Mammary epithelial cell (primary cell): ENCODE measurements around the gene DCTN3.

Experiments
- EZH2 ChIP-seq: IDR thresholded peaks from 2 replicates; pipeline ENCODE4 v1.6.1; 2012; ENCODE audit warnings: low read length, inconsistent platforms, borderline replicate concordance
- TF ChIP-seq, protein P1 (sequence below), 2 donors: IDR thresholded peaks in 1 of 2; conservative IDR thresholded peaks in 1 of 2; 2 replicates each; pipeline ENCODE4 v1.5.1; 2011 to 2012; ENCODE audit warnings: inconsistent platforms in 2 of 2, low read length in 2 of 2, mild to moderate bottlenecking in 2 of 2, control low read depth in 1 of 2, low read depth in 1 of 2; ENCODE audit not compliant: insufficient read depth in 1 of 2; ENCODE audit errors: extremely low read depth in 1 of 2

DNA sequence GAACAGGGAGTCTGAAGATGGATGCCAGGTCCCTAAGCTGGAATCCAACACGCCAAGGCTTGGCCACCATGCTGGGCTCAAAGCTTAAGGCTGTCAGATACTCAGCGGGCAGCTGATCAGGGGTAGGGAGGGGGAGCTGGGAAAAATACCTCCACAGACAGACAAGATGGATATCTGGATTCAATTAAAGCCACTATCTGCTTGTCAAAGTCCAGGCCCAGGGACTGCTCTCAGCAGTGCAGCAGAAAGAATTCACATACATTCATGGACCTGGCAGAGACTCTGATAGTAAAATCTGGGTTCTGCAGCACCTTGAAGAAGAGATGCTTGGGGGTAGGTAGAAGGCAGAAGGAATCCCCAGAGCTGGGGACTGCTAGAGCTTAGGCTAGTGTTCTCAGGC is 5.2 kb downstream of the DCTN3 start:
- TF ChIP-seq, protein P1, sequence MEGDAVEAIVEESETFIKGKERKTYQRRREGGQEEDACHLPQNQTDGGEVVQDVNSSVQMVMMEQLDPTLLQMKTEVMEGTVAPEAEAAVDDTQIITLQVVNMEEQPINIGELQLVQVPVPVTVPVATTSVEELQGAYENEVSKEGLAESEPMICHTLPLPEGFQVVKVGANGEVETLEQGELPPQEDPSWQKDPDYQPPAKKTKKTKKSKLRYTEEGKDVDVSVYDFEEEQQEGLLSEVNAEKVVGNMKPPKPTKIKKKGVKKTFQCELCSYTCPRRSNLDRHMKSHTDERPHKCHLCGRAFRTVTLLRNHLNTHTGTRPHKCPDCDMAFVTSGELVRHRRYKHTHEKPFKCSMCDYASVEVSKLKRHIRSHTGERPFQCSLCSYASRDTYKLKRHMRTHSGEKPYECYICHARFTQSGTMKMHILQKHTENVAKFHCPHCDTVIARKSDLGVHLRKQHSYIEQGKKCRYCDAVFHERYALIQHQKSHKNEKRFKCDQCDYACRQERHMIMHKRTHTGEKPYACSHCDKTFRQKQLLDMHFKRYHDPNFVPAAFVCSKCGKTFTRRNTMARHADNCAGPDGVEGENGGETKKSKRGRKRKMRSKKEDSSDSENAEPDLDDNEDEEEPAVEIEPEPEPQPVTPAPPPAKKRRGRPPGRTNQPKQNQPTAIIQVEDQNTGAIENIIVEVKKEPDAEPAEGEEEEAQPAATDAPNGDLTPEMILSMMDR (conservative IDR thresholded peaks at IDR 0.05 in 1 of 2, IDR thresholded peaks at IDR 0.05 in 1 of 2; ENCODE audit: extremely low read depth in 1 of 2, insufficient read depth in 1 of 2, low read depth in 1 of 2, low read length in 2 of 2): no peak
- TF ChIP-seq EZH2: no peak
